Right lobe of liver (tissue), 6 donors: ENCODE measurements around the gene KIFC3. TPM values are rescaled to one million over a fixed set of nuclear protein-coding genes. Genes with fewer than 3 reads are reported as not detected.
"Not testable (repeated sequence)": the region's sequence is repeated elsewhere in the genome, so short reads cannot be mapped to it uniquely, and the experiment has no call there.

ENCODE experiments used
- ATAC-seq, 4 donors: fragments of 200-7000 bp; cut with Tn5 transposase; one replicate each; pipeline ENCODE4 v1.9.1; 2020; ENCODE audit warnings: mild to moderate bottlenecking in 4 of 4, moderate library complexity in 4 of 4
- DNase-seq, 3 donors: peaks; one replicate each; pipeline ENCODE4 v3.0.0-alpha.2; 2020
- H3K27ac ChIP-seq, 3 donors: fragments of 200-600 bp; one replicate each; pipeline ENCODE4 v1.8.0; 2022
- H3K27me3 ChIP-seq, 2 donors: fragments of 200-600 bp; one replicate each; pipeline ENCODE4 v1.8.0; 2022
- H3K36me3 ChIP-seq, 4 donors: fragments of 200-600 bp; sonication (generic) in 1 of 4; one replicate each; pipeline versions ENCODE4 v1.5.1 to v1.8.0; 2017 to 2022; ENCODE audit warnings: control low read depth in 1 of 4
- H3K4me1 ChIP-seq, 4 donors: fragments of 200-600 bp; sonication (generic) in 1 of 4; one replicate each; pipeline versions ENCODE4 v1.5.1 to v1.8.0; 2017 to 2022; ENCODE audit warnings: control low read depth in 1 of 4
- H3K4me3 ChIP-seq, 3 donors: fragments of 200-600 bp; one replicate each; pipeline ENCODE4 v1.8.0; 2022
- H3K9me3 ChIP-seq, 4 donors: fragments of 200-600 bp; sonication (generic) in 1 of 4; one replicate each; pipeline versions ENCODE4 v1.5.1 to v1.8.0; 2017 to 2022; ENCODE audit warnings: control low read depth in 1 of 4
- POLR2A ChIP-seq: fragments of 450-650 bp; IDR thresholded peaks from one replicate; pipeline ENCODE4 v1.6.1; 2017; ENCODE audit warnings: antibody characterized with exemption, mild to moderate bottlenecking
- WGBS: methylation state at CpG from one replicate; pipeline ENCODE4 v1.1.6; 2018; ENCODE audit warnings: low coverage, low lambda C conversion rate; ENCODE audit not compliant: insufficient coverage; ENCODE audit errors: missing lambda C conversion rate; 5-methylcytosine and 5-hydroxymethylcytosine counted together
- intact Hi-C, 2 donors: fragments of 100-400 bp; cut with DNase I; formaldehyde crosslinking; loops; one replicate each; pipeline versions ENCODE4 v1.11.2 to v1.14.1; 2022
- total RNA-seq, 6 experiments: library from RNA; depleted of rRNA in 2 of 6; stranded (reverse); fragments of >200 nt in 2 of 6; fragmentation: NEBNext Ultra II Directional in 3 of 6; extraction: Animal tissue kit (Norgen Biotek cat#: 25700) in 3 of 6; gene quantifications; one replicate each; pipeline versions ENCODE4 v1.1.0 to v1.2.4, GENCODE V29; 2016 to 2023
- TF ChIP-seq, protein P1 (sequence below), 4 donors: fragments of 200-600 bp in 3 of 4; fragments of 450-650 bp in 1 of 4; IDR thresholded peaks; one replicate each; pipeline versions ENCODE4 v1.5.1 to v1.8.0; 2016 to 2022; ENCODE audit warnings: antibody characterized with exemption in 4 of 4, mild to moderate bottlenecking in 2 of 4
- donor health status: DM: no; HTN: yes; CAD: no.
- donor health status: DM: no; HTN: no; CAD: no.
- donor health status: DM: no; HTN: no; CAD: no.
- donor health status: DM: no; HTN: yes; CAD: no.
- donor health status: DM: no; HTN: yes; CAD: no.

The KIFC3 gene
- total RNA-seq, 6 experiments from 2014 or later, result 20.3 to 88.9 (median 46.4) TPM

- Histone ChIP-seq H3K4me3 (no peak overlapping the region), H3K27ac (no peak overlapping the region), H3K4me1 (peaks cover 0 to 10% (median 2%) of the 10 kb centered on the region in 4 donors), H3K27me3 (no peaks in the 10 kb centered on the region), H3K9me3 (no peaks in the 10 kb centered on the region), H3K36me3 (no peaks in the 10 kb centered on the region)
- ATAC-seq (no peak), DNase-seq (no peak)
- WGBS, result 86% methylated on average over 9 of the region's 13 CpGs
- no peak for TF ChIP-seq POLR2A
- TF ChIP-seq, protein P1, sequence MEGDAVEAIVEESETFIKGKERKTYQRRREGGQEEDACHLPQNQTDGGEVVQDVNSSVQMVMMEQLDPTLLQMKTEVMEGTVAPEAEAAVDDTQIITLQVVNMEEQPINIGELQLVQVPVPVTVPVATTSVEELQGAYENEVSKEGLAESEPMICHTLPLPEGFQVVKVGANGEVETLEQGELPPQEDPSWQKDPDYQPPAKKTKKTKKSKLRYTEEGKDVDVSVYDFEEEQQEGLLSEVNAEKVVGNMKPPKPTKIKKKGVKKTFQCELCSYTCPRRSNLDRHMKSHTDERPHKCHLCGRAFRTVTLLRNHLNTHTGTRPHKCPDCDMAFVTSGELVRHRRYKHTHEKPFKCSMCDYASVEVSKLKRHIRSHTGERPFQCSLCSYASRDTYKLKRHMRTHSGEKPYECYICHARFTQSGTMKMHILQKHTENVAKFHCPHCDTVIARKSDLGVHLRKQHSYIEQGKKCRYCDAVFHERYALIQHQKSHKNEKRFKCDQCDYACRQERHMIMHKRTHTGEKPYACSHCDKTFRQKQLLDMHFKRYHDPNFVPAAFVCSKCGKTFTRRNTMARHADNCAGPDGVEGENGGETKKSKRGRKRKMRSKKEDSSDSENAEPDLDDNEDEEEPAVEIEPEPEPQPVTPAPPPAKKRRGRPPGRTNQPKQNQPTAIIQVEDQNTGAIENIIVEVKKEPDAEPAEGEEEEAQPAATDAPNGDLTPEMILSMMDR (IDR thresholded peaks at IDR 0.05), result no peak
- intact Hi-C loops, result no loop called here
These were observed 35.9 kb upstream of the KIFC3 start for GRCh38 chr16:57838161-57838560.

DNA sequence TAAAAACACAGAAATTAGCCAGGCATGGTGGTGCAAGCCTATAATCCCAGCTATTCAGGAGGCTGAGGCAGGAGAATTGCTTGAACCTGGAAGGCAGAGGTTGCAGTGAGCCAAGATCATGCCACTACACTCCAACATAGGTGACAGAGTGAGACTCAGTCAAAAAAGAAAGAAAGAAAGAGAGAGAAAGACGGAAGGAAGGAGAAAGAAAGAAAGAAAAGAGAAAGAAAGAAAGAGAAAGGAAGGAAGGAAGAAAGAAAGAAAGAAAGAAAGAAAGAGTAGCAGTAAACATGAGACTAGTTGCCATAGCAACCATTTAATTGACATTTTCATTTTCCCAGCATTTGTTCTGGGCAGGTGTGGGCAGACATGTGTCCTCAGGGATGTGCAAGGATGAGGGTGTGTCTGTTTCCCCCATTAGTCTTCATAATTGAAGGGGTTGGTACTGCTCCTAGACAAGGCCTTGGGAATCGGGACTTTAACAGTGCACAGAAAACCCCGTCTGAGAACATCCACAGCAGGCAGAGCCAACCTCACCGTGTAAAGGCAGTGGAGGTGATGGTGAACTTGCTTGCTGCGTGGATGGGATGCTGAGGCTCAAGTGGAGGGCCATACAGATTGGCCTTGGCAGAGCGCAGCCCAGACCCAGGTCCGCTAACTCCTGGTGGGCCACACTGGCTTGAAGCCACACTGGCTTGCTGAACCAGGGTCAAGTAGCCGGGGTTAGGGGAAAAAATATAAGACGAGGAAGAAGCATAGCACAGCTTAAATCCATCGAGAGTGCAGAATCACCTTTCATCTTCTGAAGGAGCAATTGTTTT lies 35.2 kb upstream of the KIFC3 start:
- no peaks in the 10 kb centered on the region for H3K36me3 ChIP-seq
- no peak overlapping the region for H3K27ac ChIP-seq
- intact Hi-C loops, result no loop called here
- H3K4me1 ChIP-seq, result peaks cover 0 to 10% (median 2%) of the 10 kb centered on the region in 4 donors
- no peaks in the 10 kb centered on the region for H3K27me3 ChIP-seq
- H3K4me3 ChIP-seq, result no peak overlapping the region
- H3K9me3 ChIP-seq, result no peaks in the 10 kb centered on the region
- TF ChIP-seq POLR2A, result no peak
- TF ChIP-seq, protein P1 (IDR thresholded peaks at IDR 0.05), result no peak
- no peak for ATAC-seq
- no peak for DNase-seq
- 82% methylated on average over 6 of the region's 10 CpGs for WGBS

DNA sequence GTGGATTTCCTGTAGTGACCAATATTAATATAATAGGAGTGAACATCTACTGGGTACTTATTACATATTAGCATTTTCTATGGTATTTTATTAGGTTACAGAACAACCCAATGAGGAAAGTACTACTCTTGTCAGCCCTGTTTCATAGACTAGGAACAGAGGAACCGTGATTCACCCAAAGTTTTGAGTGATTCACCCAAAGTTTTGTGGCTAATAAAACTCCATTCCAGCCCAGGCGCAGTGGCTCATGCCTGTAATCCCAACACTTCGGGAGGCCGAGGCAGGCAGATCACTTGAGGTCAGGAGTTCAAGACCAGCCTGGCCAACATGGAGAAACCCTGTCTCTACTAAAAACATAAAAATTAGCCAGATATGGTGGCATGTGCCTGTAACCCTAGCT lies 33.1 kb upstream of the KIFC3 start:
- H3K36me3 ChIP-seq, H3K27me3 ChIP-seq, DNase-seq, intact Hi-C loops, H3K9me3 ChIP-seq, H3K4me1 ChIP-seq, H3K27ac ChIP-seq, ATAC-seq, H3K4me3 ChIP-seq: not testable (repeated sequence)
- WGBS, result 92% methylated on average over 3 of the region's 4 CpGs

GRCh38 chr16:57834936-57835335 lies 32.6 kb upstream of the KIFC3 start:
- no peak for DNase-seq
- intact Hi-C loops, result no loop called here
- WGBS, result 69% methylated on average over 3 of the region's 5 CpGs
- no peak for TF ChIP-seq POLR2A
- TF ChIP-seq, protein P1 (IDR thresholded peaks at IDR 0.05), result no peak
- Histone ChIP-seq H3K4me3 (no peak overlapping the region), H3K27me3 (no peaks in the 10 kb centered on the region), H3K9me3 (no peaks in the 10 kb centered on the region), H3K36me3 (no peaks in the 10 kb centered on the region), H3K4me1 (peaks cover 0 to 6% (median 3%) of the 10 kb centered on the region in 4 donors), H3K27ac (no peak overlapping the region)
- ATAC-seq, result no peak

DNA sequence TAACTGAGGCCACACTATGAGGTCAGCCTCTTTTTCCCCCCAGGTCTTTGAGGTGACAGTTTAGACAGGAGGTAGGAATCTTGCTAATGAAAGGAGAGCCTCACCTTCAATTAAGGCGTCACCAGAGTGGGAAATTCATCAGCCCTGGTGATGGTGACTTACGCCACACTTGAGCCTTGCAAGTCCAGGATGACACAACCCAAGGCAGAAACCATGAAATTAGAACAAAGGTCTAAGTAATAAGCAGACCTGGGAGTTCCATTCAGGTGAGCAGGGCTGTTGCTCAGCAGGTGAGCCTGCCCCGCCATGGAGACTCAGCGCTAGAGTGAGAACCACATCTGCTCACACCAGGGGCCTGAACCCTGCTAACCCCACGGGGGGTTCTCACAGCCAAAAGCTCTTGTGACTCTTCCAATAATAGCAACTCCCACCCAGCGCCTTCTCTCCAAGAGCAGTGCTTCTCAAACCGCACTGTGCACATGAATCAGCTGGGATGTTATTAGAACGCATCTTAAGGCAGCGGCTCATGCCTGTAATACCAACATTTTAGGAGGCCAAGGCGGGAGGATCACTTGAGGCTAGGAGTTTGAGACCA lies 28.7 kb upstream of the KIFC3 start:
- DNase-seq (peak in 1 of 3 donors; percentile 28), ATAC-seq (no peak)
- Histone ChIP-seq H3K27ac (no peak overlapping the region), H3K27me3 (no peaks in the 10 kb centered on the region), H3K4me1 (peaks cover 0 to 39% (median 18%) of the 10 kb centered on the region in 4 donors), H3K4me3 (no peak overlapping the region), H3K9me3 (no peaks in the 10 kb centered on the region), H3K36me3 (no peaks in the 10 kb centered on the region)
- 85% methylated on average over 3 of the region's 10 CpGs for WGBS
- intact Hi-C loops, result no loop called here
- TF ChIP-seq, protein P1 (IDR thresholded peaks at IDR 0.05), result no peak
- TF ChIP-seq POLR2A, result no peak
